ENCODE data around the gene RNU6-1. TPM values are rescaled to one million over a fixed set of nuclear protein-coding genes. Genes with fewer than 3 reads are reported as not detected.

RNU6-1 gene
- polyA plus RNA-seq, 2 of the 4 experiments (the other 2 are of a cell fraction) = not detected

DNA sequence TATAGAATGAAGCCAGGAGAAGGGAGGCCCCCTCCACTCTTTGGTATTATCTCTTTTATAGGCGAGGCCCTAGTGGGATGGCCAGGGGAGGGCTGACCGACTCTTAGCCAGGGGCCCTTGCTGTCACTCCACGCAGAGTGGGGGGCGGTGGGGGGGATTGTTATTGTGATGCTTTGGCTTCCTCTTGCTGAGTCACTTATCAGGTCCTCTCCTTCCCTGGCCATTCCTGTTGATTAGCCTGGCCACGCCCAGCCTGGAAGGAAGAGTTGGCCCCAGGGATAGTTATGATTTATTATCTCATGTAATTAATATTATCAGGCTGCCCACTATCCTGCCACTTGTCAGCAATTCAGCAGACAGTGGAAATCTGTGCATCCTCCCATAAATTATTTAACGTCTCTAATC is 40.0 kb downstream of the RNU6-1 start:
- POLR2A ChIA-PET = no interaction called here
- DNase-seq (ENCODE audit: low read depth in 1 of 2, low spot score in 1 of 2) (no peak), ATAC-seq (no peak), FAIRE-seq (no peak)
- Histone ChIP-seq H3K27ac (no peak overlapping the region), H3K4me2 (no peak overlapping the region), H3K4me1 (no peaks in the 10 kb centered on the region), H3K9me3 (peaks cover 13% of the 10 kb centered on the region), H3K4me3 (no peak overlapping the region)
- WGBS (ENCODE audit: missing lambda C conversion rate) = 63% methylated on average over 6 of the region's 6 CpGs
- TF ChIP-seq MAZ (IDR thresholded peaks at IDR 0.05; ENCODE audit: borderline replicate concordance, low read depth, low read length) (no peak), FOXS1 (CRISPR knock-in tag; IDR thresholded peaks at IDR 0.05) (no peak)
- TF ChIP-seq, protein P1, sequence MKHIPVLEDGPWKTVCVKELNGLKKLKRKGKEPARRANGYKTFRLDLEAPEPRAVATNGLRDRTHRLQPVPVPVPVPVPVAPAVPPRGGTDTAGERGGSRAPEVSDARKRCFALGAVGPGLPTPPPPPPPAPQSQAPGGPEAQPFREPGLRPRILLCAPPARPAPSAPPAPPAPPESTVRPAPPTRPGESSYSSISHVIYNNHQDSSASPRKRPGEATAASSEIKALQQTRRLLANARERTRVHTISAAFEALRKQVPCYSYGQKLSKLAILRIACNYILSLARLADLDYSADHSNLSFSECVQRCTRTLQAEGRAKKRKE (CRISPR knock-in tag; IDR thresholded peaks at IDR 0.05; ENCODE audit: low read depth) = no peak
- CTCF ChIA-PET = interaction anchor here (0.6 to 1.6 kb wide), 3 partner anchors 8 to 141 kb away, joined by 3 read pairs; no protein-coding TSS in a partner anchor

DNA sequence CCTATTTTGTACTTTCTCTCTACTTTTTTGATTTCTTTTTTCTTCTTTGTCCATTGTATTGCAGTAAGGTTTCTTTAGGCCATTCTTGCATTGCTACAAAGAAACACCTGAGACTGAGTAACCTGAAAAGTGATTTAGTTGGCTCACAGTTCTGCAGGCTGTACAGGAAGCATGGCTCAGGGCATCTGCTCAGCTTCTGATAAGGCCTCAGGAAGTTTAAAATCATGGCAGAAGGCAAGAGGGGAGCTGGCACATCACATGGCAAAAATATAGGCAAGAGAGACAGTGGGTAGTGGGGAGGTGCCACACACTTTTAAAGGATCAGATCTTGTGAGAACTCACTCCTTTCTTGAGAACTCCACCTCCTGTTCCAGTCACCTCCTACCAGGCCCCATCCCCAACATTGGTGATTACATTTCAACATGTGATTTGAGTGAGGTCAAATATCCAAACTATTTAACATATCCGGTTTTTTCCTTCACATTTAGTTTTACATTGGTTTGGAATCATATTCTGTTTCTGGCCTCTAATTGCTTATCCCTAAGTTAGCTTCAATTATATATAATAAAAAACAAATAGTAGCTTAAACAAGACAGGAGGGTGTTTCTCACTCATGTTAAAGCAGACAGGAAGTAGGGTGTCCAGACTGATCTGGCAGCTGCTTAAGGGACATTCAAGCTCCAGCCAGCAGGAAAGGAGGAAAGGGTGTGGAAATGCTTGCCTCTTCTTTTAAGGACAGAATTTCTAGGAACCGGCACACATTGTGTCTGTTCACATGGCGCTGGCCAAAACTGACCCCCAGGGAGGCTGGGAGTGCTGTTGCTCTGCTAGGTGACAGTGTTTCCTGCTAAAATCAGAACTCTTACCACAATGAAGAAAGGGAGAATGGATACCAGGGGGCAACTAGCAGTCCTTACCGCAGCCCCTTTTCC is 43.4 kb downstream of the RNU6-1 start:
- H3K4me2 ChIP-seq = no peak overlapping the region
- FAIRE-seq (no peak), ATAC-seq (no peak), DNase-seq (ENCODE audit: low read depth in 1 of 2, low spot score in 1 of 2) (no peak)
- no peak overlapping the region for H3K27ac ChIP-seq
- peaks cover 17% of the 10 kb centered on the region for H3K9me3 ChIP-seq
- ChIA-PET CTCF (interaction anchor here (1.0 to 2.0 kb wide), 2 partner anchors 10 to 339 kb away, joined by 4 to 5 read pairs; no protein-coding TSS in a partner anchor), POLR2A (no interaction called here)
- whole genome bisulfite sequencing (ENCODE audit: missing lambda C conversion rate) = 92% methylated on average over 4 of the region's 4 CpGs
- no peak overlapping the region for H3K4me3 ChIP-seq
- TF ChIP-seq BHLHE40 (IDR thresholded peaks at IDR 0.05; ENCODE audit: low read depth, low read length) (no peak), TP53 (CRISPR knock-in tag; IDR thresholded peaks at IDR 0.05) (no peak), RNF2 (IDR thresholded peaks at IDR 0.05; ENCODE audit: borderline replicate concordance, low read depth) (no peak), SREBF2 (IDR thresholded peaks at IDR 0.05) (no peak), JUNB (IDR thresholded peaks at IDR 0.05) (no peak), MYC (IDR thresholded peaks at IDR 0.05; ENCODE audit: borderline replicate concordance, low read length) (no peak), CBX8 (IDR thresholded peaks at IDR 0.05) (no peak)
- TF ChIP-seq, protein P2, sequence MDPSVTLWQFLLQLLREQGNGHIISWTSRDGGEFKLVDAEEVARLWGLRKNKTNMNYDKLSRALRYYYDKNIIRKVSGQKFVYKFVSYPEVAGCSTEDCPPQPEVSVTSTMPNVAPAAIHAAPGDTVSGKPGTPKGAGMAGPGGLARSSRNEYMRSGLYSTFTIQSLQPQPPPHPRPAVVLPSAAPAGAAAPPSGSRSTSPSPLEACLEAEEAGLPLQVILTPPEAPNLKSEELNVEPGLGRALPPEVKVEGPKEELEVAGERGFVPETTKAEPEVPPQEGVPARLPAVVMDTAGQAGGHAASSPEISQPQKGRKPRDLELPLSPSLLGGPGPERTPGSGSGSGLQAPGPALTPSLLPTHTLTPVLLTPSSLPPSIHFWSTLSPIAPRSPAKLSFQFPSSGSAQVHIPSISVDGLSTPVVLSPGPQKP (IDR thresholded peaks at IDR 0.05; ENCODE audit: low read depth, low read length) = no peak
- TF ChIP-seq, protein P3, sequence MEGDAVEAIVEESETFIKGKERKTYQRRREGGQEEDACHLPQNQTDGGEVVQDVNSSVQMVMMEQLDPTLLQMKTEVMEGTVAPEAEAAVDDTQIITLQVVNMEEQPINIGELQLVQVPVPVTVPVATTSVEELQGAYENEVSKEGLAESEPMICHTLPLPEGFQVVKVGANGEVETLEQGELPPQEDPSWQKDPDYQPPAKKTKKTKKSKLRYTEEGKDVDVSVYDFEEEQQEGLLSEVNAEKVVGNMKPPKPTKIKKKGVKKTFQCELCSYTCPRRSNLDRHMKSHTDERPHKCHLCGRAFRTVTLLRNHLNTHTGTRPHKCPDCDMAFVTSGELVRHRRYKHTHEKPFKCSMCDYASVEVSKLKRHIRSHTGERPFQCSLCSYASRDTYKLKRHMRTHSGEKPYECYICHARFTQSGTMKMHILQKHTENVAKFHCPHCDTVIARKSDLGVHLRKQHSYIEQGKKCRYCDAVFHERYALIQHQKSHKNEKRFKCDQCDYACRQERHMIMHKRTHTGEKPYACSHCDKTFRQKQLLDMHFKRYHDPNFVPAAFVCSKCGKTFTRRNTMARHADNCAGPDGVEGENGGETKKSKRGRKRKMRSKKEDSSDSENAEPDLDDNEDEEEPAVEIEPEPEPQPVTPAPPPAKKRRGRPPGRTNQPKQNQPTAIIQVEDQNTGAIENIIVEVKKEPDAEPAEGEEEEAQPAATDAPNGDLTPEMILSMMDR (IDR thresholded peaks at IDR 0.05) = no peak
- no peaks in the 10 kb centered on the region for H3K4me1 ChIP-seq

DNA sequence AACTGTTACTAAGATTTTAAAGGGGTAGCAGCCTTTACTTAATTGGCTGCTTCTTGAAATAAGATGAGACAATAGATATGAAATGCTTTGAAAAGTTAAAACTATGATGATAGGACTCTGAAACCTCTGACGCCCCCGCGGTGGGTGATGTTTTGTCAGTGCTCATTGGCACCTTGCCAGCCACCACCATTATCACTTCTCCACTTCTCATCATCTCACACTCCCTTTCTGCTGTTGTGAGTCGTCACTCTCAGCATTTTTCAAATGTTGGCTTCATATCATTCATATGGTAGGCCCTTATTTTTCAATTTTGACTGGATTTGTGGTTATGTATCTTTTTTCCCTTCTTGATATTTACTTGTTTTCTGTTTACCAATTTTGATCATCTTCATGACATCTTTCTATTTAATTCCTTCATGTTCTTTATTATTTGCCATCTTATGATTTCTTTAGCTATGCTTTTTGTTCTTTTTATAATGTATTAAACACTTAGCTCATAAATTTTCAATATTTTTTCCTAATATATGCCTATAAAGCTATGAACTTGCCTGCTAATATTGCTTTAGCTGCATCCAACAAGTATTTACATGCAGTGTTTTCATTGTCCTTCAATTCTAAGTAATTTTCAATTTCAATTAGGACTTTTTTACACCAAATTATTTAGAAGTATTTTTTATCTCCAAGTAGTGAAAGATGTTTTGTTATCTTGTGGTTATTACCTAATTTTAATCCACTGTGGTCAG is 44.8 kb downstream of the RNU6-1 start:
- ChIA-PET CTCF (no interaction called here), POLR2A (no interaction called here)
- Histone ChIP-seq H3K27ac (no peak overlapping the region), H3K4me1 (no peaks in the 10 kb centered on the region), H3K9me3 (peaks cover 17% of the 10 kb centered on the region), H3K4me3 (no peak overlapping the region), H3K4me2 (no peak overlapping the region)
- WGBS (ENCODE audit: missing lambda C conversion rate) = 74% methylated on average over 4 of the region's 4 CpGs
- ATAC-seq (no peak), FAIRE-seq (peak; percentile 39), DNase-seq (ENCODE audit: low read depth in 1 of 2, low spot score in 1 of 2) (no peak)
- no peak for TF ChIP-seq JUNB (IDR thresholded peaks at IDR 0.05)
- no peak for TF ChIP-seq ZC3H11A (IDR thresholded peaks at IDR 0.05)
- TF ChIP-seq HDAC2 (IDR thresholded peaks at IDR 0.05) = no peak
- TF ChIP-seq HEYL (CRISPR knock-in tag; IDR thresholded peaks at IDR 0.05) = no peak
- no peak for TF ChIP-seq PHF8 (IDR thresholded peaks at IDR 0.05; ENCODE audit: borderline replicate concordance, low read depth)
- TF ChIP-seq, protein P4, sequence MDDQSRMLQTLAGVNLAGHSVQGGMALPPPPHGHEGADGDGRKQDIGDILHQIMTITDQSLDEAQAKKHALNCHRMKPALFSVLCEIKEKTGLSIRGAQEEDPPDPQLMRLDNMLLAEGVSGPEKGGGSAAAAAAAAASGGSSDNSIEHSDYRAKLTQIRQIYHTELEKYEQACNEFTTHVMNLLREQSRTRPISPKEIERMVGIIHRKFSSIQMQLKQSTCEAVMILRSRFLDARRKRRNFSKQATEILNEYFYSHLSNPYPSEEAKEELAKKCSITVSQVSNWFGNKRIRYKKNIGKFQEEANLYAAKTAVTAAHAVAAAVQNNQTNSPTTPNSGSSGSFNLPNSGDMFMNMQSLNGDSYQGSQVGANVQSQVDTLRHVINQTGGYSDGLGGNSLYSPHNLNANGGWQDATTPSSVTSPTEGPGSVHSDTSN (IDR thresholded peaks at IDR 0.05) = no peak
- TF ChIP-seq HOXA7 (CRISPR knock-in tag; IDR thresholded peaks at IDR 0.05) = no peak
- TF ChIP-seq CHD2 (IDR thresholded peaks at IDR 0.05; ENCODE audit: low read length, partially characterized antibody) = no peak
- TF ChIP-seq EP300 (IDR thresholded peaks at IDR 0.05) = no peak
- TF ChIP-seq GATA3 (IDR thresholded peaks at IDR 0.05; ENCODE audit: borderline replicate concordance) = no peak
- TF ChIP-seq NPAS2 (CRISPR knock-in tag; IDR thresholded peaks at IDR 0.05; ENCODE audit: borderline replicate concordance) = no peak
- no peak for TF ChIP-seq ESRRA (IDR thresholded peaks at IDR 0.05; ENCODE audit: borderline replicate concordance, low read length)
